Parathyroid adenoma (tissue), 2 donors: Measurements from ENCODE around the gene NPTXR.

Source experiments
- H2AFZ ChIP-seq: fragments of 300-600 bp; sonication (generic); one replicate; pipeline ENCODE4 v1.7.0; 2017; ENCODE audit warnings: antibody characterized with exemption, mild to moderate bottlenecking
- H3K27ac ChIP-seq: fragments of 300-600 bp; sonication (generic); one replicate; pipeline ENCODE4 v1.7.0; 2017
- H3K27me3 ChIP-seq: fragments of 300-600 bp; sonication (generic); one replicate; pipeline ENCODE4 v1.7.0; 2017; ENCODE audit warnings: low read length; ENCODE audit not compliant: control insufficient read depth, insufficient read depth
- H3K36me3 ChIP-seq: fragments of 300-600 bp; sonication (generic); one replicate; pipeline ENCODE4 v1.7.0; 2017; ENCODE audit warnings: low read length; ENCODE audit not compliant: control insufficient read depth, insufficient read depth
- H3K4me1 ChIP-seq: fragments of 300-600 bp; sonication (generic); one replicate; pipeline ENCODE4 v1.7.0; 2017; ENCODE audit warnings: control low read depth
- H3K4me2 ChIP-seq: fragments of 300-600 bp; sonication (generic); one replicate; pipeline ENCODE4 v1.7.0; 2017; ENCODE audit warnings: low read length
- H3K4me3 ChIP-seq: fragments of 300-600 bp; sonication (generic); one replicate; pipeline ENCODE4 v1.7.0; 2017; ENCODE audit warnings: low read depth, low read length
- H3K79me2 ChIP-seq: fragments of 300-600 bp; sonication (generic); one replicate; pipeline ENCODE4 v1.7.0; 2017; ENCODE audit warnings: control low read depth
- H3K9ac ChIP-seq: fragments of 300-600 bp; sonication (generic); one replicate; pipeline ENCODE4 v1.7.0; 2017; ENCODE audit warnings: mild to moderate bottlenecking
- H3K9me3 ChIP-seq: fragments of 300-600 bp; sonication (generic); one replicate; pipeline ENCODE4 v1.7.0; 2017; ENCODE audit warnings: low read length; ENCODE audit not compliant: control insufficient read depth
- CTCF ChIP-seq: fragments of 300-600 bp; sonication (generic); IDR thresholded peaks from one replicate; pipeline ENCODE4 v1.7.0; 2017; ENCODE audit warnings: antibody characterized with exemption, mild to moderate bottlenecking
- donor health status: primary hyperparathyroidism.

Gene NPTXR

GRCh38 chr22:38776086-38776485, 67.7 kb downstream of the NPTXR start:
- Histone ChIP-seq H3K4me2 (no peak overlapping the region), H3K9ac (no peak overlapping the region), H3K4me1 (no peaks in the 10 kb centered on the region), H3K27me3 (no peaks in the 10 kb centered on the region), H3K36me3 (no peaks in the 10 kb centered on the region), H3K9me3 (no peaks in the 10 kb centered on the region), H3K4me3 (no peak overlapping the region), H2AFZ (no peak overlapping the region), H3K79me2 (no peaks in the 10 kb centered on the region), H3K27ac (no peak overlapping the region)
- no peak for TF ChIP-seq CTCF

DNA sequence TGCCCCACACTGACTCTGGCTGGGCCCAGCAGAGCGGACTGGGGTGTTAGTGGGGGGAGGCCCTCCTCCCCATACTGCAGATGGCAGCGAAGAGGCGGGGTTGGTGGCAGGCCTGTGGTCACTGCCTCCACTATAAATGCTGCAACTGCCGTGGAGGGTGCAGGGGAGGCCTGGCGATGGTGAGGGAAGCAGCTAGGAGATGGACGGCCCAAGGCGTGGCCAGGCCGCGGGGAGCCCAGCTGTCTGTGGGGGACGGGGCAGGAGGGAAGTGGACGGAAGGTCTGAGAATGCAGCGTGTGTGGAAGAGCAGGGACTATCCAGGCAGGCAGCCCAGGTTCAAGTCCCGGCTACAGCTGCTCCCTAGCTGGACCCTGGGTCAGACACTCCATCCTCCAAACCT, 68.2 kb downstream of the NPTXR start:
- Histone ChIP-seq H3K4me3 (no peak overlapping the region), H2AFZ (no peak overlapping the region), H3K36me3 (no peaks in the 10 kb centered on the region), H3K27me3 (no peaks in the 10 kb centered on the region), H3K27ac (no peak overlapping the region), H3K79me2 (no peaks in the 10 kb centered on the region), H3K4me1 (no peaks in the 10 kb centered on the region), H3K9ac (no peak overlapping the region), H3K4me2 (no peak overlapping the region), H3K9me3 (no peaks in the 10 kb centered on the region)
- TF ChIP-seq CTCF = no peak

DNA sequence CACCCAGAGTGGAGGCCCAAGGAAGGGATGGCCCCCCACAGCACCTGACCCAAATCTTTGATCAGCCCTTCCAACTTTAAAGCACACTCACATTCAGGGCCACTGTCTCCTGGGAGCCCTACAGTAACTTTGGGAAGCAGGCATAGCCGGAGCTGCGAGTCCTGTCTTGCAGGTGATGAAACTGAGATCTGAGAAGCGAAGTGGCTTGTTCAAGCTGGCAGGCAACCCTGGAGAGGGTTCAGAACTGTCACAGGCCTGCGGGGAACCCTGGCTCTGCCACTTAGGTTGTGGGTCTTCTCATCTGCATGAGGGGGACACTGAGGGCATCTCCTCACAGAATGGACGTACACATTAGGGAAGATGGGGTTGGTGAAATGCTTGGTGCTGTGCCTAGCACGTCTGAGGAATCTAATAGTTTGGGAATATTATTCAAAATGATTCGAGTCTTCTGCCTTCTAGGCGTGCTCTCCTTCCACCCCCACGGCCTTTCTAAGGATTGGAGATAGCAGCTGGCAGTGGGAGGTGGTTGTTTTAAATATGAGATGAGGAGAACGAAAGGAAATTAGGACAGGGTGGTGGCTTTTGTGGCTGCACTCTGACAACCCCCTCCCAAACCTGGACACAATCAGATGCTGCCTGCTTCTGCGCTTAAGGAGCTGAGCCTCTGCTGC, 69.2 kb downstream of the NPTXR start:
- no peaks in the 10 kb centered on the region for H3K79me2 ChIP-seq
- H3K4me2 ChIP-seq = no peak overlapping the region
- H3K27me3 ChIP-seq = no peaks in the 10 kb centered on the region
- no peak overlapping the region for H3K27ac ChIP-seq
- H3K36me3 ChIP-seq = no peaks in the 10 kb centered on the region
- H2AFZ ChIP-seq = no peak overlapping the region
- no peak for TF ChIP-seq CTCF
- H3K4me1 ChIP-seq = no peaks in the 10 kb centered on the region
- no peaks in the 10 kb centered on the region for H3K9me3 ChIP-seq
- no peak overlapping the region for H3K9ac ChIP-seq
- H3K4me3 ChIP-seq = no peak overlapping the region

DNA sequence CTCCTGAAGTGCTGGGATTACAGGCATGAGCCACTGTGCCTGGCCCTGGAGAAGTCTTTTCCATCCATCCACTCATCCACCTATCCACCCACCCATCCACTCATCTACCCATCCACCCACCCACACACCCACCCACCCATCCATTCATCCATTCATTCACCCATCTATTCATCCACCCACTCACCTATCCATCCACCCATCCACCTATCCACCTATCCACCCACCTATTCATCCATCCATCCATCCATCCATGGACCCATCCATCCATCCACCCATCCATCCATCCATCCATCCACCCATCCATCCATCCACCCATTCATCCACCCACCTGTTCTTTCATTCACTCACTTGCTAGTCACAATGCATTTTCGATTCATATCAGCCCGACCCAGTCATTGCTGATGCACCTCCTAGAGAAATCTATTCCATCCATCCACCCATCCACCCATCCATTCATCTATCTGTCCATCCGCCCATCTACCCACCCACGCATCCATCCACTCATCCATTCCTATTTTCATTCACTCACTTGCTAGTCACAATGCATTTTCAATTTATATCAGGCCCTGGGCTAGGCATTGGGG, 70.4 kb downstream of the NPTXR start:
- no peak for TF ChIP-seq CTCF
- Histone ChIP-seq H3K36me3 (no peaks in the 10 kb centered on the region), H3K4me1 (no peaks in the 10 kb centered on the region), H3K4me3 (no peak overlapping the region), H3K9me3 (no peaks in the 10 kb centered on the region), H2AFZ (no peak overlapping the region), H3K27me3 (no peaks in the 10 kb centered on the region), H3K27ac (no peak overlapping the region), H3K4me2 (no peak overlapping the region), H3K79me2 (no peaks in the 10 kb centered on the region), H3K9ac (no peak overlapping the region)

DNA sequence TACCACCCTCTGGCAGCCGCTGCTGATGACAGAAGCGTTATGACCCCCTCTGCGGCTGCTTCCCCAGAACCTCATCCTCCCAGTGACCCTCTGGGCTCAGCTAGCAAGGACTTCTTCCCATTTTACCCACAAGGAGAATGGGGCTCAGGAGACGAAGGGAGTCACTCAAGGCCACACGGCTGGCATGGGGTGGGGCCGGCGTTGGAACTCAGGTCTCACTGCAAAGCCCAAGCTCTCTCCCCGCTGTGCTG, 71.3 kb downstream of the NPTXR start:
- Histone ChIP-seq H3K4me1 (no peaks in the 10 kb centered on the region), H2AFZ (no peak overlapping the region), H3K27me3 (no peaks in the 10 kb centered on the region), H3K9ac (no peak overlapping the region), H3K4me2 (no peak overlapping the region), H3K79me2 (no peaks in the 10 kb centered on the region), H3K36me3 (no peaks in the 10 kb centered on the region), H3K9me3 (no peaks in the 10 kb centered on the region), H3K27ac (no peak overlapping the region), H3K4me3 (no peak overlapping the region)
- TF ChIP-seq CTCF = no peak
